ENCODE measurements around the gene BGLAP. TPM values are rescaled to one million over a fixed set of nuclear protein-coding genes. Genes with fewer than 3 reads are reported as not detected.

Gene BGLAP
- total and polyA plus RNA-seq, 2 of the 13 experiments (the other 11 are each of a cell fraction or from before 2014, with no cell fraction given): 0.62 to 1.6 TPM

- no peak for TF ChIP-seq PBX2 (CRISPR knock-in tag; IDR thresholded peaks at IDR 0.05)
- no peak for TF ChIP-seq KDM4B (CRISPR knock-in tag; IDR thresholded peaks at IDR 0.05)
- no peak for TF ChIP-seq PAWR (CRISPR knock-in tag; IDR thresholded peaks at IDR 0.05; ENCODE audit: borderline replicate concordance)
- no peak for TF ChIP-seq DBP (CRISPR knock-in tag; IDR thresholded peaks at IDR 0.05; ENCODE audit: not compliant biosample characterization)
- TF ChIP-seq RBM22 (optimal IDR thresholded peaks at IDR 0.05; ENCODE audit: low read length): peak; percentile 74
- TF ChIP-seq GFI1 (CRISPR knock-in tag; IDR thresholded peaks at IDR 0.05; ENCODE audit: borderline replicate concordance): peak; percentile 12; the same call in 1 of the 2 replicates
- TF ChIP-seq RNF2 (conservative IDR thresholded peaks at IDR 0.05; ENCODE audit: low read depth): peak; percentile 35; the same call in 1 of the 2 replicates
- TF ChIP-seq PAX8 (CRISPR knock-in tag; IDR thresholded peaks at IDR 0.05; ENCODE audit: borderline replicate concordance): no peak
- no peak for TF ChIP-seq ZNF331 (CRISPR knock-in tag; IDR thresholded peaks at IDR 0.05)
- TF ChIP-seq PHF5A (CRISPR knock-in tag; IDR thresholded peaks at IDR 0.05; ENCODE audit: low read depth, unreplicated experiment): no peak
- TF ChIP-seq TOPORS (CRISPR knock-in tag; IDR thresholded peaks at IDR 0.05): peak; percentile 51; the same call in 1 of the 2 replicates
- no peak for TF ChIP-seq MLLT10 (CRISPR knock-in tag; IDR thresholded peaks at IDR 0.05)
- peak; percentile 57 for TF ChIP-seq MED8 (CRISPR knock-in tag; IDR thresholded peaks at IDR 0.05; ENCODE audit: insufficient replicate concordance)
- no peak for TF ChIP-seq RFX1 (IDR thresholded peaks at IDR 0.05)
- TF ChIP-seq NR1H2 (CRISPR knock-in tag; IDR thresholded peaks at IDR 0.05; ENCODE audit: borderline replicate concordance, low read depth): no peak
- no peak; the same call in 1 of the 2 replicates for TF ChIP-seq SNAI1 (CRISPR knock-in tag; IDR thresholded peaks at IDR 0.05; ENCODE audit: borderline replicate concordance)
- TF ChIP-seq ZNF850 (CRISPR knock-in tag; conservative IDR thresholded peaks at IDR 0.05): no peak
- 0 out of 2 replicates have a peak, but pooled peaks have one; percentile 55 for TF ChIP-seq ZNF230 (CRISPR knock-in tag; IDR thresholded peaks at IDR 0.05)
- TF ChIP-seq BCL3 (CRISPR knock-in tag; IDR thresholded peaks at IDR 0.05): peak; percentile 47; the same call in 1 of the 2 replicates
- peak; percentile 78 for TF ChIP-seq YEATS2 (CRISPR knock-in tag; IDR thresholded peaks at IDR 0.05; ENCODE audit: borderline replicate concordance)
- no peak for TF ChIP-seq FOXK1 (CRISPR knock-in tag; IDR thresholded peaks at IDR 0.05; ENCODE audit: borderline replicate concordance, low read depth)
- no peak for TF ChIP-seq ZNF7 (CRISPR knock-in tag; IDR thresholded peaks at IDR 0.05)
- no peak for TF ChIP-seq REST (IDR thresholded peaks at IDR 0.05; ENCODE audit: borderline replicate concordance in 1 of 2, low read depth in 1 of 2, low read length in 2 of 2)
- TF ChIP-seq TRIM24 (CRISPR knock-in tag; IDR thresholded peaks at IDR 0.05): no peak
These were observed 49.5 kb downstream of the BGLAP start (continued) for GRCh38 chr1:156291226-156292061.

All from HepG2 (cell line).